ENCODE data around the gene SLC6A6.

GRCh38 chr3:14391033-14391432 lies 11.4 kb upstream of the SLC6A6 start:
- TF ChIP-seq YY1 (IDR thresholded peaks at IDR 0.05; ENCODE audit: insufficient read depth, insufficient read length) = no peak
- no peak for TF ChIP-seq SUZ12 (IDR thresholded peaks at IDR 0.05; ENCODE audit: extremely low read depth, insufficient read depth, insufficient read length)
